ENCODE data around the gene SRL.

Gene SRL

DNA sequence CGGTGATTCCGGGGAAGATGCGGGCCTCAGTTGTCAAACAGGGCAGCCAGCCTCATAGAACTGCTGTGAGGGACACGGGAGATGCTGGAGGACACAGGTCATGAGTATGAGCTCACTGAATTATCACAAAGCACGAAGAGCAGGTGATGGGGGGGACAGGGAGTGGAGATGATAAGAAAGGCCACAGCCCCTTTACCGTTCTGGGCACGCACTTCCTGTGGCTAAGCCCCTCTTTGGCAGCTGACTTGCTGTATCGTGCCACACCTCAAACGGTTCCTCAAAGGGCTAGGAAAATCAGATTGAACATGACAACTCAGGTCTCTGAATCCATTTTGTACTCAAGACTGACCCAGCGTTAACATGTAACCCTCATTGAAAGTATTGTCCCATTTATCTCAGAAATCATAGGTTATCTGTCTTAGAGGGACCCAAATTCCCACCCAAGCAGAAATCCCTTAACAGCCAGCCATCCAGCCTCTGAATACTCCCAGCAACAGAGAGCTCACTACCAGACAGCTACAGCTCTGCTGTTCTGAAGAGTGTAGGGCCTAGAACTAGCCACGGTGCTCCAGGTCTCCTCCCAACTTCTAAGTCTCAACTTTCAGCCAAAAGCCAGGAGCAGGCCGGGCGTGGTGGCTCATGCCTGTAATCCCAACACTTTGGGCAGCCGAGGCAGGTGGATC is 5.0 kb upstream of the SRL start:
- DNase-seq (ENCODE audit: extremely low spot score), result no peak
- TF ChIP-seq ARNT (IDR thresholded peaks at IDR 0.05), result no peak
- TF ChIP-seq L3MBTL2 (conservative IDR thresholded peaks at IDR 0.05), result no peak
- POLR2A ChIA-PET, result no interaction called here
- CTCF ChIA-PET, result interaction anchor here (0.5 kb wide), 1 partner anchor 36 kb away, joined by 5 read pairs; no protein-coding TSS in a partner anchor

DNA sequence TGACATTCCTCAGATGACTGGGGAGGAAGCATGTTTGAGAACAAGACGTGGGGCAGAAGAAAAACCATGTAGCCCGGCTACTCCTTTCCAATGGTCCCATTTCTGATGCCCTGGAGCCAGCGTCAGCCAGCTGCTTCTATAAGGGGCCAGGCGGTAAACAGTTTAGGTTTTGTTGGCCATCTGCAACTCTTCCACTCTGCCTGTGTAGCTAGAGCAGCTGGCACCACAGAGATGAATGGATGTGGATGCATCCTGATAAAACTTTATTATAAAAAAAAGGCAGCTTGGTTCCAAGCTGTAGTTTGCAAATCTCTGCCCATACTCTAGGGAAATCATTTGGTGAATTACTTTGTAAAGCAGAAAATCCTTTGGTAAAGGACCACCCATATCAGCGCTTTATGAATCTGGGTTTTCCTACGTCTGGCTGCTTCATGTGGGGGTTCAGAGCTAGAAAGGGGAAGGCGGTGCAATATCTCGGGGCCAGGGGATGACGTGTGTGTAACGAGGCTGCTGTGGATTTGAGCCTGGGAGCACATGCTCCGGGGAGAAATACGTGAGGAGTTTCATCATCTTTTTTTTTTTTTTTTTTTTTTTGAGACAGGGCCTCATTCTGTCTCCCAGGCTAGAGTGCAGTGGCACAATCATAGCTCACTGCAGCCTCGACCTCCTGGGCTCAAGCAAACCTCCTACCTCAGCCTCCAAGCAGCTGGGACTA is 3.4 kb upstream of the SRL start:
- CTCF ChIA-PET, result interaction anchor here (0.7 to 2.3 kb wide), 2 partner anchors 9 to 52 kb away, joined by 3 to 10 read pairs; no protein-coding TSS in a partner anchor
- TF ChIP-seq ZNF384 (IDR thresholded peaks at IDR 0.05) (no peak), SP1 (IDR thresholded peaks at IDR 0.05) (no peak), L3MBTL2 (conservative IDR thresholded peaks at IDR 0.05) (no peak), FOXM1 (IDR thresholded peaks at IDR 0.05; ENCODE audit: borderline replicate concordance) (no peak), NFRKB (IDR thresholded peaks at IDR 0.05) (no peak)
- POLR2A ChIA-PET, result interaction anchor here (1.4 to 3.8 kb wide), 2 partner anchors 8 to 10 kb away, joined by 4 to 22 read pairs; no protein-coding TSS in a partner anchor
- DNase-seq (ENCODE audit: extremely low spot score), result no peak

DNA sequence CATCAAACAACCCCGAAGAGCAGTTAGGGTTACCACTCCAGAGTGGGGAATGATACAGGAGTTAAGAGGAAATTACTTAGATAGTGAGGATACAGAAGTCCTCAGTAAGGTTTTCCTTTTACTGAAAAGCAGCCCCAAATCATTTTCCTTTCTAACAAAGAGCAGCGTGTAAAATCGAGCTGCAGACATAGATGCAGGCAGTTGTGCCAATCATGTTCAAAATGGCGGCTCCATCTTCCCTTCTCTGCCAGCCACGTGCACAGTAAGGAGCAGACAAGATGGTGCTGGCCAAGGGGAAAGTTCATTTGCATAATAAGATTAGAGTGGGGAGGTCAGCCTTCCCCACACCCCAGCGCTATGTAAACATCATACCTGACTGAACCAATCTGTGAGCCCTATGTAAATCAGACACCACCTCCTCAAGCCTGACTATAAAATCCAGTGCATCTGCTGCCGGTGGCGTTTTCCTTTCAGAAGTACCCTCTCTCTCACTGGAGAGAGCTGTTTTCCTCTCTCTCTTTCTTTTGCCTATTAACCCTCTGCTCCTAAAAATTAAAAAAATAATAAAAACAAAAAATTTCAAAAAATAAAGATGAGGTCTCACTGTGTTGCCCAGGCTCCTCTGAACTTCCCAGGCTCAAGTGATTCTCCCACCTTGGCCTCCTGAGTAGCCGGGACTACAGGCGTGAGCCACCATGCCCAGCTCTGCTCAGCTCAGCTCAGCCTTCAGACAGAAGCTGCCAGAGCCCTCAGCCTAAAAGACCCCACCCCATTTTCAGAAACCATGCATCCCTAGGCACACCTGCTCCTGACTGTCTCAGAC is 2.6 kb upstream of the SRL start:
- DNase-seq (ENCODE audit: extremely low spot score), result no peak
- TF ChIP-seq ARNT (IDR thresholded peaks at IDR 0.05) (no peak), SP1 (IDR thresholded peaks at IDR 0.05) (no peak), FOXA1 (IDR thresholded peaks at IDR 0.05) (no peak), FOXK2 (IDR thresholded peaks at IDR 0.05) (no peak), NFRKB (IDR thresholded peaks at IDR 0.05) (no peak), L3MBTL2 (conservative IDR thresholded peaks at IDR 0.05) (no peak), ZNF384 (IDR thresholded peaks at IDR 0.05) (no peak)
- CTCF ChIA-PET, result interaction anchor here (0.6 to 2.3 kb wide), 2 partner anchors 9 to 87 kb away, joined by 3 to 10 read pairs; no protein-coding TSS in a partner anchor
- POLR2A ChIA-PET, result interaction anchor here (1.4 to 3.8 kb wide), 2 partner anchors 9 kb away, joined by 4 to 22 read pairs; no protein-coding TSS in a partner anchor

DNA sequence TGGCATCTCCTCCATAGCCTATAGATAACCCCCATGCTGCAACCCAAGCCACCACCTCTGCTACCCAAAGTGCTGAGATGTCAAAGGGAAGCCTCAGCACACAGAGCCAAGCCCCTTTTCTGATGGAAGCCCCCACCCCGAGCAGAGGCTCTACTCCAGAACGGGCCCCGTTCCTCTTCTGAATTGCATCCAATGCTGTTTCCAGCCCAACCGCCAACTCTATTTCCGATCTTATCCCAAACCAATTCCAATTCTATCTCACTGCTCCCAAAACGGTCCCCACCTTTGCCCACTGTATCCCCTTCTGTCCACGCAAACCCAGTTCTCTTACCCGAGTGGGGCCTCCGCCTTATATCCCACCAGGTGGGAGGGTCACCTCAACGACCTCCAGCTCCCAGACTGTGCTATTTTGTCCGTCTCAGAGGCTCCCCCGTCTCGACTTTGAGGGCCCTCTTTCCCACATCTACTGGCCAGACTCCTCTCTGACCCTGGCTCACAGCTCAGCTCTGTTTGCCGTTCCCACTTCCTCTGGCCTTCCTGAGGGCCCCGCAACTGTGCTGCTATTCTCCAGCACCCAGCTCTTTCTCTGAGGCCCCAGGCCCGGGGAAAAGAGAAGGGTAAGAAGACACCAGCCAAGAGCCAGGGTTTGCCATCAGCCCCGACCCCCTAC is 487 bp downstream of the SRL start:
- no peak for DNase-seq (ENCODE audit: extremely low spot score)
- ChIA-PET POLR2A (interaction anchor here (0.8 kb wide), 1 partner anchor 30 kb away, joined by 4 read pairs; no protein-coding TSS in a partner anchor), CTCF (interaction anchor here (0.6 kb wide), 1 partner anchor 41 kb away, joined by 3 read pairs; no protein-coding TSS in a partner anchor)
- no peak for TF ChIP-seq HDGF (IDR thresholded peaks at IDR 0.05; ENCODE audit: borderline replicate concordance)
- TF ChIP-seq NFRKB (IDR thresholded peaks at IDR 0.05), result no peak
- TF ChIP-seq ARNT (IDR thresholded peaks at IDR 0.05), result no peak
- no peak for TF ChIP-seq FOXM1 (IDR thresholded peaks at IDR 0.05; ENCODE audit: borderline replicate concordance)
- TF ChIP-seq, protein P1, sequence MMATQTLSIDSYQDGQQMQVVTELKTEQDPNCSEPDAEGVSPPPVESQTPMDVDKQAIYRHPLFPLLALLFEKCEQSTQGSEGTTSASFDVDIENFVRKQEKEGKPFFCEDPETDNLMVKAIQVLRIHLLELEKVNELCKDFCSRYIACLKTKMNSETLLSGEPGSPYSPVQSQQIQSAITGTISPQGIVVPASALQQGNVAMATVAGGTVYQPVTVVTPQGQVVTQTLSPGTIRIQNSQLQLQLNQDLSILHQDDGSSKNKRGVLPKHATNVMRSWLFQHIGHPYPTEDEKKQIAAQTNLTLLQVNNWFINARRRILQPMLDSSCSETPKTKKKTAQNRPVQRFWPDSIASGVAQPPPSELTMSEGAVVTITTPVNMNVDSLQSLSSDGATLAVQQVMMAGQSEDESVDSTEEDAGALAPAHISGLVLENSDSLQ (IDR thresholded peaks at IDR 0.05), result no peak
- TF ChIP-seq FOXK2 (IDR thresholded peaks at IDR 0.05), result no peak
- TF ChIP-seq LEF1 (IDR thresholded peaks at IDR 0.05; ENCODE audit: borderline replicate concordance), result no peak
- TF ChIP-seq SUZ12 (IDR thresholded peaks at IDR 0.05), result no peak

DNA sequence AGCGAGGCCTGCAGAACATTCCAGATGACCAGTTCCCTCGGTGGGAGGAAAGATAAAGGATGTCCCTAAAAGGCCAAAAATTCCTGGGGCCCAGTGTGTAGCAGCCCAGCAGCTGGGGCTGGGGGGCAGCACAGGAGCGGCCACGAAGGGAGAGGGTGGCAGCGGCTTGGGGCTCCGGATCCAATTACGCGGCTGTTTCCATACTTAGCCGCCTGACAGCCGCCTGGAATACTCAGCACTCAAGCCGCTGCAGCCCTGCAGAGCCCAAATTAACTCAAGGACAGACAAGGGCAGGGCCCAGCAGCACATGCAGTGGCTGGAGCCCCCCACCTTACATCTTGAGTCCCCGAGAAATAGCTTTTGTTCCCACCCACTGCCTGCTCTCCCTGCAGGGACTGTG is 1.3 kb downstream of the SRL start:
- ChIA-PET POLR2A (no interaction called here), CTCF (no interaction called here)
- DNase-seq (ENCODE audit: extremely low spot score), result no peak

DNA sequence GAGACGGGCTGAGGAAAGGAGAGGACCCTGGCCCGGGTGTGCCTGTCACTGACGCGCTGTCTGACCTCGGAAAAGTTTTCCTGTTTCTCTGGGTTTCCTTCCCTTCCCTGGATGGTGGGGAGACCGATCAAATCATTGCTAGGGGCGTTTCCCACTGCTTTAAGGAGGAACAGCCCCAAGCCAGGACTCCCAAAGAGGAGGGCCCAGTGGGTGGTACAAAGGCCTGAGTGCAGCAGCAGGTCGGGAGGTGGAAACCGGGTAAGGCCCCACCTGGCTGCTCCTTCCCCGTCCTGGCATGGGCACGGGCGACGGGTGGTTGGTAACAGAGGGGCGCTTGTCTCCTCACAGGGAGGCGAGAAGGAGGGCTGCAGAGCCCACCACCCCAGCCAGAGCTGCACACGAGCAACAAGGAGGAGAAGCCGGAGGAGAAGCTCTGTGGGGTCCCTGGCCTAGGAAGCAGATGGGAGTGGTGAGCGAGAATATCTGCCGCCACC is 2.2 kb downstream of the SRL start:
- no peak for TF ChIP-seq HDGF (IDR thresholded peaks at IDR 0.05; ENCODE audit: borderline replicate concordance)
- no peak for TF ChIP-seq FOXA1 (IDR thresholded peaks at IDR 0.05)
- TF ChIP-seq, protein P1 (IDR thresholded peaks at IDR 0.05), result no peak
- TF ChIP-seq L3MBTL2 (conservative IDR thresholded peaks at IDR 0.05), result no peak
- ChIA-PET POLR2A (interaction anchor here (1.0 kb wide), 1 partner anchor 9 kb away, joined by 3 read pairs; no protein-coding TSS in a partner anchor), CTCF (no interaction called here)
- DNase-seq (ENCODE audit: extremely low spot score), result no peak

More for the DNA sequence above, 1.3 kb downstream of the SRL start:
- TF ChIP-seq FOXA1 (IDR thresholded peaks at IDR 0.05) (no peak), HDGF (IDR thresholded peaks at IDR 0.05; ENCODE audit: borderline replicate concordance) (no peak), L3MBTL2 (conservative IDR thresholded peaks at IDR 0.05) (no peak), LEF1 (IDR thresholded peaks at IDR 0.05; ENCODE audit: borderline replicate concordance) (no peak), TARDBP (IDR thresholded peaks at IDR 0.05) (no peak), ELF4 (IDR thresholded peaks at IDR 0.05) (no peak), SP1 (IDR thresholded peaks at IDR 0.05) (no peak), BHLHE40 (IDR thresholded peaks at IDR 0.05; ENCODE audit: borderline replicate concordance) (no peak), CTBP1 (IDR thresholded peaks at IDR 0.05; ENCODE audit: borderline replicate concordance) (no peak), NFRKB (IDR thresholded peaks at IDR 0.05) (no peak), FOXK2 (IDR thresholded peaks at IDR 0.05) (no peak), ZNF384 (IDR thresholded peaks at IDR 0.05) (no peak)
- TF ChIP-seq, protein P1 (IDR thresholded peaks at IDR 0.05), result no peak
